DMS114 treated with DMSO at 0.1 percent for 48 hours (cell line): ENCODE data around the gene ARL14EP.

ENCODE experiments used
- DNase-seq: peaks from one replicate; lab custom pipeline; 2025; ENCODE audit not compliant: unreplicated experiment; lab: John Stamatoyannopoulos, UW

ARL14EP gene

GRCh38 chr11:30322826-30323710, at the start of gene ARL14EP:
TSS of gene ARL14EP (plus strand) at chr11:30323104. CDS start at chr11:30330949, 7,845 bp downstream.
- DNase-seq = peak; percentile 79

- DNase-seq = no peak
Measured at GRCh38 chr11:30277176-30277575, 45.7 kb upstream of the ARL14EP start.

GRCh38 chr11:30279796-30280195, 43.1 kb upstream of the ARL14EP start:
- DNase-seq = no peak

- no peak for DNase-seq
Measured at GRCh38 chr11:30281476-30282288, 41.2 kb upstream of the ARL14EP start.

GRCh38 chr11:30282289-30282631, 40.6 kb upstream of the ARL14EP start:
- no peak for DNase-seq

- DNase-seq = no peak
Measured at GRCh38 chr11:30284836-30285235, 38.1 kb upstream of the ARL14EP start.

GRCh38 chr11:30285416-30286121, 37.3 kb upstream of the ARL14EP start:
- DNase-seq = no peak

- DNase-seq = no peak
Measured at GRCh38 chr11:30291331-30291730, 31.6 kb upstream of the ARL14EP start.

GRCh38 chr11:30292545-30292944, 30.4 kb upstream of the ARL14EP start:
- DNase-seq = no peak

GRCh38 chr11:30295178-30295885, 27.6 kb upstream of the ARL14EP start:
- no peak for DNase-seq

GRCh38 chr11:30304620-30305019, 18.3 kb upstream of the ARL14EP start:
- no peak for DNase-seq

- DNase-seq = no peak
Measured at GRCh38 chr11:30310623-30311022, 12.3 kb upstream of the ARL14EP start.

GRCh38 chr11:30311189-30311588, 11.7 kb upstream of the ARL14EP start:
- no peak for DNase-seq

- DNase-seq = no peak
Measured at GRCh38 chr11:30312243-30312642, 10.7 kb upstream of the ARL14EP start.

- no peak for DNase-seq
Measured at GRCh38 chr11:30313580-30313979, 9.3 kb upstream of the ARL14EP start.

- peak; percentile 3 for DNase-seq
Measured at GRCh38 chr11:30314625-30315024, 8.3 kb upstream of the ARL14EP start.

GRCh38 chr11:30316237-30316636, 6.7 kb upstream of the ARL14EP start:
- DNase-seq = no peak

- DNase-seq = no peak
Measured at GRCh38 chr11:30317030-30317429, 5.9 kb upstream of the ARL14EP start.

- DNase-seq = no peak
Measured at GRCh38 chr11:30321321-30321720, 1.6 kb upstream of the ARL14EP start.

- no peak for DNase-seq
Measured at GRCh38 chr11:30322191-30322590, 713 bp upstream of the ARL14EP start.
